Neural cell (in vitro differentiated cells): ENCODE results near the gene FHIT.

Source experiments
- EP300 ChIP-seq: fragments of 450-650 bp; conservative IDR thresholded peaks from 2 replicates; pipeline ENCODE4 v1.6.1; 2014; ENCODE audit warnings: antibody characterized with exemption, mild to moderate bottlenecking, moderate library complexity; ENCODE audit not compliant: poor library complexity, severe bottlenecking
- EZH2 ChIP-seq: fragments of 200-600, 300-800 bp; shearing (Covaris generic), sonication (generic); IDR thresholded peaks from 2 replicates; pipeline ENCODE4 v1.6.1; 2014; ENCODE audit warnings: antibody characterized with exemption, low read length, borderline replicate concordance, mild to moderate bottlenecking; ENCODE audit not compliant: insufficient read depth, poor library complexity, severe bottlenecking
- POLR2AphosphoS5 ChIP-seq: IDR thresholded peaks from 2 replicates; pipeline ENCODE4 v1.6.1; 2012
- SMC3 ChIP-seq: fragments of 450-650 bp; conservative IDR thresholded peaks from 2 replicates; pipeline ENCODE4 v1.6.1; 2014; ENCODE audit warnings: antibody characterized with exemption, mild to moderate bottlenecking, moderate library complexity; ENCODE audit not compliant: poor library complexity
- TAF1 ChIP-seq: IDR thresholded peaks from 2 replicates; pipeline ENCODE4 v1.6.1; 2012; ENCODE audit warnings: low read depth
- TF ChIP-seq, protein P1 (sequence below): IDR thresholded peaks from 2 replicates; pipeline ENCODE4 v1.6.1; 2012; ENCODE audit warnings: borderline replicate concordance
- TF ChIP-seq, protein P2 (sequence below): fragments of 450-650 bp; IDR thresholded peaks from 2 replicates; pipeline ENCODE4 v1.5.1; 2014; ENCODE audit warnings: antibody characterized with exemption, mild to moderate bottlenecking, moderate library complexity; ENCODE audit not compliant: poor library complexity, severe bottlenecking

DNA sequence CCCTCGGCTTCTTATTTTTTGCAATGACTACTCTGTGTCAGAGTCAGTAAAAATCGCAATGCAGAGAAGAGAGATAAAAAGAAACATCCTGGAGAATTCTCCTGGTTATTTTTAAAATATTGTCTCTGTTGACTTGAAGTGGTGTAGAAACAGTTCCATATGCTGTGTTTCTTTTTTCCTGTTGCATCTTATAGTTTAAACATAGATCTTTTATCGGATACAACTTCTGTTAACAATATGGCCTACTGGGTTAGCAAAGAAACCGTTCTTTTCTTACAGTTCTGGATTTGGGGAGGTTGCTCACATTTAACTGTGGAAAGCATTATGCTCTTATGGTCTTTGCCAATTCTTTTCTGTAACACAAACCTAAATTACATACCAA, 1432.3 kb downstream of the FHIT start:
- TF ChIP-seq, protein P1, sequence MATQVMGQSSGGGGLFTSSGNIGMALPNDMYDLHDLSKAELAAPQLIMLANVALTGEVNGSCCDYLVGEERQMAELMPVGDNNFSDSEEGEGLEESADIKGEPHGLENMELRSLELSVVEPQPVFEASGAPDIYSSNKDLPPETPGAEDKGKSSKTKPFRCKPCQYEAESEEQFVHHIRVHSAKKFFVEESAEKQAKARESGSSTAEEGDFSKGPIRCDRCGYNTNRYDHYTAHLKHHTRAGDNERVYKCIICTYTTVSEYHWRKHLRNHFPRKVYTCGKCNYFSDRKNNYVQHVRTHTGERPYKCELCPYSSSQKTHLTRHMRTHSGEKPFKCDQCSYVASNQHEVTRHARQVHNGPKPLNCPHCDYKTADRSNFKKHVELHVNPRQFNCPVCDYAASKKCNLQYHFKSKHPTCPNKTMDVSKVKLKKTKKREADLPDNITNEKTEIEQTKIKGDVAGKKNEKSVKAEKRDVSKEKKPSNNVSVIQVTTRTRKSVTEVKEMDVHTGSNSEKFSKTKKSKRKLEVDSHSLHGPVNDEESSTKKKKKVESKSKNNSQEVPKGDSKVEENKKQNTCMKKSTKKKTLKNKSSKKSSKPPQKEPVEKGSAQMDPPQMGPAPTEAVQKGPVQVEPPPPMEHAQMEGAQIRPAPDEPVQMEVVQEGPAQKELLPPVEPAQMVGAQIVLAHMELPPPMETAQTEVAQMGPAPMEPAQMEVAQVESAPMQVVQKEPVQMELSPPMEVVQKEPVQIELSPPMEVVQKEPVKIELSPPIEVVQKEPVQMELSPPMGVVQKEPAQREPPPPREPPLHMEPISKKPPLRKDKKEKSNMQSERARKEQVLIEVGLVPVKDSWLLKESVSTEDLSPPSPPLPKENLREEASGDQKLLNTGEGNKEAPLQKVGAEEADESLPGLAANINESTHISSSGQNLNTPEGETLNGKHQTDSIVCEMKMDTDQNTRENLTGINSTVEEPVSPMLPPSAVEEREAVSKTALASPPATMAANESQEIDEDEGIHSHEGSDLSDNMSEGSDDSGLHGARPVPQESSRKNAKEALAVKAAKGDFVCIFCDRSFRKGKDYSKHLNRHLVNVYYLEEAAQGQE = no peak
- no peak for TF ChIP-seq EZH2
- TF ChIP-seq, protein P2, sequence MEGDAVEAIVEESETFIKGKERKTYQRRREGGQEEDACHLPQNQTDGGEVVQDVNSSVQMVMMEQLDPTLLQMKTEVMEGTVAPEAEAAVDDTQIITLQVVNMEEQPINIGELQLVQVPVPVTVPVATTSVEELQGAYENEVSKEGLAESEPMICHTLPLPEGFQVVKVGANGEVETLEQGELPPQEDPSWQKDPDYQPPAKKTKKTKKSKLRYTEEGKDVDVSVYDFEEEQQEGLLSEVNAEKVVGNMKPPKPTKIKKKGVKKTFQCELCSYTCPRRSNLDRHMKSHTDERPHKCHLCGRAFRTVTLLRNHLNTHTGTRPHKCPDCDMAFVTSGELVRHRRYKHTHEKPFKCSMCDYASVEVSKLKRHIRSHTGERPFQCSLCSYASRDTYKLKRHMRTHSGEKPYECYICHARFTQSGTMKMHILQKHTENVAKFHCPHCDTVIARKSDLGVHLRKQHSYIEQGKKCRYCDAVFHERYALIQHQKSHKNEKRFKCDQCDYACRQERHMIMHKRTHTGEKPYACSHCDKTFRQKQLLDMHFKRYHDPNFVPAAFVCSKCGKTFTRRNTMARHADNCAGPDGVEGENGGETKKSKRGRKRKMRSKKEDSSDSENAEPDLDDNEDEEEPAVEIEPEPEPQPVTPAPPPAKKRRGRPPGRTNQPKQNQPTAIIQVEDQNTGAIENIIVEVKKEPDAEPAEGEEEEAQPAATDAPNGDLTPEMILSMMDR = no peak
- TF ChIP-seq EP300 = no peak
- TF ChIP-seq POLR2AphosphoS5 = no peak
- TF ChIP-seq SMC3 = no peak
- no peak for TF ChIP-seq TAF1
